ENCODE results near the gene NRDE2. TPM values are rescaled to one million over a fixed set of nuclear protein-coding genes. Genes with fewer than 3 reads are reported as not detected.
A peak's percentile ranks its signal among the peaks of the same experiment; 100 is the strongest.

NRDE2 gene
- total RNA-seq, 1 donor from 2014 or later, result 19.7 TPM

GRCh38 chr14:90278199-90279175 is 53.3 kb downstream of the NRDE2 start:
- H3K9me3 Mint-ChIP-seq (ENCODE audit: unreplicated experiment), result no peaks in the 10 kb centered on the region
- no peaks in the 10 kb centered on the region for H3K27me3 Mint-ChIP-seq (ENCODE audit: low read depth, unreplicated experiment)
- TF ChIP-seq EZH2 (IDR thresholded peaks at IDR 0.05; ENCODE audit: insufficient read depth, low read length) (no peak), CTCF (IDR thresholded peaks at IDR 0.05; ENCODE audit: insufficient read depth, low read depth, low read length) (no peak)
- Histone ChIP-seq H3K4me2 (ENCODE audit: low read length) (no peak overlapping the region), H2AFZ (ENCODE audit: low read depth, low read length) (no peak overlapping the region), H3K27ac (ENCODE audit: low read depth, low read length) (no peak overlapping the region), H3K9me3 (ENCODE audit: insufficient read depth, low read depth, low read length) (no peaks in the 10 kb centered on the region), H4K20me1 (ENCODE audit: insufficient read depth, low read length) (no peaks in the 10 kb centered on the region), H3K36me3 (ENCODE audit: insufficient read depth, low read length) (peaks cover 6% of the 10 kb centered on the region), H3K9ac (ENCODE audit: low read length) (no peak overlapping the region), H3K79me2 (ENCODE audit: insufficient read depth, low read length) (no peaks in the 10 kb centered on the region), H3K4me1 (ENCODE audit: insufficient read depth, low read length) (peaks cover 41% of the 10 kb centered on the region), H3K4me3 (ENCODE audit: insufficient read depth, low read depth, low read length) (no peak overlapping the region), H3K27me3 (ENCODE audit: insufficient read depth, low read length) (no peaks in the 10 kb centered on the region)
- H3K36me3 Mint-ChIP-seq (ENCODE audit: low read depth, unreplicated experiment), result peaks cover 8% of the 10 kb centered on the region
- H3K4me3 Mint-ChIP-seq (ENCODE audit: unreplicated experiment), result no peak overlapping the region
- DNase-seq (ENCODE audit: low read depth) (no peak), FAIRE-seq (no peak)
- no peak overlapping the region for H3K27ac Mint-ChIP-seq (ENCODE audit: unreplicated experiment)
- H3K4me1 Mint-ChIP-seq (ENCODE audit: low read depth, unreplicated experiment), result peaks cover 35% of the 10 kb centered on the region

GRCh38 chr14:90277581-90278198 is 54.1 kb downstream of the NRDE2 start:
- DNase-seq (ENCODE audit: low read depth) (no peak), FAIRE-seq (no peak)
- Mint-ChIP-seq H3K36me3 (ENCODE audit: low read depth, unreplicated experiment) (peaks cover 11% of the 10 kb centered on the region), H3K27ac (ENCODE audit: unreplicated experiment) (no peak overlapping the region), H3K9me3 (ENCODE audit: unreplicated experiment) (no peaks in the 10 kb centered on the region), H3K27me3 (ENCODE audit: low read depth, unreplicated experiment) (no peaks in the 10 kb centered on the region), H3K4me3 (ENCODE audit: unreplicated experiment) (no peak overlapping the region), H3K4me1 (ENCODE audit: low read depth, unreplicated experiment) (peaks cover 35% of the 10 kb centered on the region)
- no peak overlapping the region for H3K4me2 ChIP-seq (ENCODE audit: low read length)
- H3K9me3 ChIP-seq (ENCODE audit: insufficient read depth, low read depth, low read length), result no peaks in the 10 kb centered on the region
- H3K79me2 ChIP-seq (ENCODE audit: insufficient read depth, low read length), result no peaks in the 10 kb centered on the region
- H3K4me3 ChIP-seq (ENCODE audit: insufficient read depth, low read depth, low read length), result no peak overlapping the region
- H3K4me1 ChIP-seq (ENCODE audit: insufficient read depth, low read length), result peaks cover 41% of the 10 kb centered on the region
- no peak overlapping the region for H2AFZ ChIP-seq (ENCODE audit: low read depth, low read length)
- peak overlapping the region; percentile 94 for H3K27ac ChIP-seq (ENCODE audit: low read depth, low read length)
- no peaks in the 10 kb centered on the region for H4K20me1 ChIP-seq (ENCODE audit: insufficient read depth, low read length)
- no peak overlapping the region for H3K9ac ChIP-seq (ENCODE audit: low read length)
- peaks cover 12% of the 10 kb centered on the region for H3K36me3 ChIP-seq (ENCODE audit: insufficient read depth, low read length)
- TF ChIP-seq EZH2 (IDR thresholded peaks at IDR 0.05; ENCODE audit: insufficient read depth, low read length) (no peak), CTCF (IDR thresholded peaks at IDR 0.05; ENCODE audit: insufficient read depth, low read depth, low read length) (no peak)
- H3K27me3 ChIP-seq (ENCODE audit: insufficient read depth, low read length), result no peaks in the 10 kb centered on the region

All from astrocyte (in vitro differentiated cells and primary cell).